Glomerular endothelial cell (primary cell): ENCODE results near the gene TOMM20. TPM values are rescaled to one million over a fixed set of nuclear protein-coding genes. Genes with fewer than 3 reads are reported as not detected.

Source experiments
- DNase-seq: peaks from one replicate; pipeline ENCODE4 v3.0.0-alpha.2; 2011; ENCODE audit warnings: low read depth, low spot score; ENCODE audit errors: extremely low read depth
- total RNA-seq: library from RNA; depleted of rRNA; stranded (reverse); fragments of >200 nt; gene quantifications from 2 replicates; pipeline ENCODE4 v1.2.3, GENCODE V29; 2015

Gene TOMM20
- total RNA-seq, 1 donor from 2014 or later, result 78.8 TPM

GRCh38 chr1:235136111-235136510 lies 7.5 kb upstream of the TOMM20 start:
- no peak for DNase-seq

GRCh38 chr1:235134171-235134570 lies 5.5 kb upstream of the TOMM20 start:
- DNase-seq, result no peak

GRCh38 chr1:235133086-235133485 lies 4.4 kb upstream of the TOMM20 start:
- DNase-seq, result no peak

- DNase-seq, result no peak
Observed at GRCh38 chr1:235131961-235132360, 3.3 kb upstream of the TOMM20 start.

GRCh38 chr1:235130766-235131270 lies 2.2 kb upstream of the TOMM20 start:
- no peak for DNase-seq

GRCh38 chr1:235129774-235130570 lies 1.3 kb upstream of the TOMM20 start:
- no peak for DNase-seq

GRCh38 chr1:235127732-235128455 lies 743 bp downstream of the TOMM20 start:
- DNase-seq, result no peak

- DNase-seq, result no peak
Observed at GRCh38 chr1:235127203-235127602, 1.4 kb downstream of the TOMM20 start.

GRCh38 chr1:235124665-235125064 lies 4.0 kb downstream of the TOMM20 start:
- no peak for DNase-seq

GRCh38 chr1:235124111-235124510 lies 4.5 kb downstream of the TOMM20 start:
- DNase-seq, result no peak

- DNase-seq, result no peak
Observed at GRCh38 chr1:235122348-235122747, 6.3 kb downstream of the TOMM20 start.

GRCh38 chr1:235113183-235113917 lies 15.3 kb downstream of the TOMM20 start:
- DNase-seq, result no peak

GRCh38 chr1:235112297-235113182 lies 16.1 kb downstream of the TOMM20 start:
- DNase-seq, result no peak

- DNase-seq, result no peak
Observed at GRCh38 chr1:235111107-235111506, 17.5 kb downstream of the TOMM20 start.

- no peak for DNase-seq
Observed at GRCh38 chr1:235108876-235109275, 19.8 kb downstream of the TOMM20 start.

GRCh38 chr1:235108185-235108593 lies 20.4 kb downstream of the TOMM20 start:
- no peak for DNase-seq

- no peak for DNase-seq
Observed at GRCh38 chr1:235107368-235108184, 21.1 kb downstream of the TOMM20 start.

GRCh38 chr1:235106457-235106856 lies 22.2 kb downstream of the TOMM20 start:
- DNase-seq, result no peak
